Brain microvascular endothelial cell (primary cell): ENCODE data around the gene DDHD1.

ENCODE experiments used
- DNase-seq: peaks from one replicate; pipeline ENCODE4 v3.0.0-alpha.2; 2020
- H3K27ac ChIP-seq: fragments of 250-450 bp; sonication (Bioruptor Pico); 2 replicates; pipeline ENCODE4 v1.5.1; 2020; ENCODE audit warnings: mild to moderate bottlenecking, moderate library complexity
- H3K27me3 ChIP-seq: fragments of 250-450 bp; sonication (Bioruptor Pico); replicated peaks from 2 replicates; pipeline ENCODE4 v1.5.1; 2020; ENCODE audit warnings: mild to moderate bottlenecking
- H3K36me3 ChIP-seq: fragments of 250-450 bp; sonication (Bioruptor Pico); replicated peaks from 2 replicates; pipeline ENCODE4 v1.5.1; 2020; ENCODE audit warnings: mild to moderate bottlenecking
- H3K4me3 ChIP-seq: 2 replicates; pipeline ENCODE4 v1.5.1; 2011; ENCODE audit warnings: low read depth, mild to moderate bottlenecking, control low read depth, low read length, moderate library complexity
- in situ Hi-C: cut with HindIII; loops from 2 replicates; pipeline ENCODE4 v1.10.0; 2017; ENCODE audit warnings: low sequenced_read_pairs, low pct_ligation_motif_present
- TF ChIP-seq, protein P1 (sequence below): IDR thresholded peaks from 2 replicates; pipeline ENCODE4 v1.5.1; 2011; ENCODE audit warnings: low read depth, mild to moderate bottlenecking, moderate library complexity, low read length, control low read depth, inconsistent platforms; ENCODE audit errors: missing control alignments

Gene DDHD1

DNA sequence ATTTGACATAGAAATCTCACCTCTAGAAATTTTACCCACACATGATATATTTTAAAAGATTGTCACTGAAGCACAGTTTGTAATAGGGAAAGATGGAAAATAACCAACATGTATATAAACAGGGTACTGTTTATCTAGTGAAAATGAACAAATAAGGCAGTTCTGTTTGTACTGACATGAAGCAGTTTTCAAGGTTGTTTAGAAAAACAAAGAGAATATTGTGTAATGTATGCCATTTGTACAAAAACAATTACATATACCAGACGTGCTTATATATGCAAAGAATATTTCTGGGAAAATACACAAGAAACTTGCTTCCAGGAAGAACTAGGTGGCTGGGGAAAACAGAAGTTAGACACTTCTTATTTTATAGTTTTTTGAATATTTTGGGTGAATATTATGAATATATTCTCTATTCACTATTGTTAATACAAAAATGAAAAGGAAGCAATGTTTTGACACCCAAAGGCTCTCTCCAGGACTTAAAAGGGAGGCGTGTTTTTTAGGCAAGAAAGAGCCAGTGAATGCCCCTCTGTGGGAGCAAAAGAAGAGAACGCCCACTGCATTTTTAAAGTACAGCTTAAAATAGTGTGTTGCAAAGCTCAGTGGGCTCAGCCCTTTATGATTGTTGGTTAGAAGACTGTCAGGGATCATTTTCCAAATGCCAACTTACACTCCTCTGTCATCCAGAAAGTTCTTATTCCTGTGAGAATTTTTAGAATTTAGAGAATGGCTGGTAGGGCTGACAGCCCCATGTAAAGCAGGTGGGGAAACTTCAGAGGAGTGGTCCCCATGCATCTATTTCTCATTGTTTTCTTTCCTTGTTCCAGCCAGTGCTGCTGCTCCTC, 142.7 kb downstream of the DDHD1 start:
- TF ChIP-seq, protein P1, sequence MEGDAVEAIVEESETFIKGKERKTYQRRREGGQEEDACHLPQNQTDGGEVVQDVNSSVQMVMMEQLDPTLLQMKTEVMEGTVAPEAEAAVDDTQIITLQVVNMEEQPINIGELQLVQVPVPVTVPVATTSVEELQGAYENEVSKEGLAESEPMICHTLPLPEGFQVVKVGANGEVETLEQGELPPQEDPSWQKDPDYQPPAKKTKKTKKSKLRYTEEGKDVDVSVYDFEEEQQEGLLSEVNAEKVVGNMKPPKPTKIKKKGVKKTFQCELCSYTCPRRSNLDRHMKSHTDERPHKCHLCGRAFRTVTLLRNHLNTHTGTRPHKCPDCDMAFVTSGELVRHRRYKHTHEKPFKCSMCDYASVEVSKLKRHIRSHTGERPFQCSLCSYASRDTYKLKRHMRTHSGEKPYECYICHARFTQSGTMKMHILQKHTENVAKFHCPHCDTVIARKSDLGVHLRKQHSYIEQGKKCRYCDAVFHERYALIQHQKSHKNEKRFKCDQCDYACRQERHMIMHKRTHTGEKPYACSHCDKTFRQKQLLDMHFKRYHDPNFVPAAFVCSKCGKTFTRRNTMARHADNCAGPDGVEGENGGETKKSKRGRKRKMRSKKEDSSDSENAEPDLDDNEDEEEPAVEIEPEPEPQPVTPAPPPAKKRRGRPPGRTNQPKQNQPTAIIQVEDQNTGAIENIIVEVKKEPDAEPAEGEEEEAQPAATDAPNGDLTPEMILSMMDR = no peak
- H3K36me3 ChIP-seq = no peaks in the 10 kb centered on the region
- H3K27me3 ChIP-seq = no peaks in the 10 kb centered on the region
- peak; percentile 24 for DNase-seq
- peak overlapping the region; percentile 64 for H3K27ac ChIP-seq
- H3K4me3 ChIP-seq = no peak overlapping the region
- in situ Hi-C loops = no loop called here

DNA sequence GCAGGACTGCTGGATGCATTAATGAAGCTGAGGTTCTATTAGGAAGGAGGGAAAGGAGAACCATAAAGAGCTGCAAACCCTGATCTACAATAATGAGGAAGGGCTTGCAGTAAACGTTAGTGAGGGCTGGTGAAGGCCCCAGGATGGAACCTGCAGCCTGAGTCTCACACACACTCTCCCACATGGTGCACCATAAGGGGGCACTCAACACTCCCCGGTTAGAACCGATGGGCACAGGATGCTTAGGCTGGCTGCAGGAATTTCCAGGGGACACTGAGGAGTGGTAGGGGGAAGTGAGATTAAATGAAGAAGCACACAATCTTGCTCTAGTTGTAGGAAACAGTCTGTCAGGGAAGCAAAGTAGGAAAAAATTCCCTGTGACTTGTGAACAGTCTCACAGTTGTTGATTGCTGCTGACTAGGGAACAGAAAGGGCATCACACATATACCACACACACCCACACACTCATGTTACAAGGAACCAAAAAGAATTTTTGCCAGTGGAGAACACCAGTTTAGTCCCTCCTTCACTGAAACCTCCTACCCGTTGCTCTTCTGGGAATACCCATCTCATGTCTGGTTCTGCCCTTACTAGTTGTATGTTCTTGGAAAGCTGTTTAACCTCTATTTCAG, 146.1 kb downstream of the DDHD1 start:
- no peak for DNase-seq
- no peaks in the 10 kb centered on the region for H3K27me3 ChIP-seq
- no peak overlapping the region for H3K4me3 ChIP-seq
- in situ Hi-C loops = no loop called here
- TF ChIP-seq, protein P1 = no peak
- H3K36me3 ChIP-seq = no peaks in the 10 kb centered on the region
- H3K27ac ChIP-seq = no peak overlapping the region

DNA sequence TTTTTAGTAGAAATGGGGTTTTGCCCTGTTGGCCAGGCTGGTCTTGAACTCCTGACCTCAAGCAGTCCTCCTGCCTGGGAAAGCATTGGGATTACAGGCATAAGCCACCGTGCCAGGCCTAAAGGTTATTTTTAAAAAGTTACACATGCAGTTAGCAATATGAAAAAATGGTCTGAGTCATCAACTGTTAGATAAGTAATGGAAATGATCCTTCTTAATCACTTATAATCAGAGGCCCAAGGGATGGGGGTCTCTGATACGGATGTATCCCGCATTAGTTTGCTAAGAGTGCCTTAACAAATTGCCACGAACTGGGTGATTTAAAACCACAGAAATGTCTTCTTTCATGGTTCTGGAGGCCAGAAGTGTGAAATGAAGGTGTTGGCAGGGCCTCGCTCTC, 148.1 kb downstream of the DDHD1 start:
- H3K36me3 ChIP-seq = no peaks in the 10 kb centered on the region
- H3K4me3 ChIP-seq = no peak overlapping the region
- H3K27ac ChIP-seq = no peak overlapping the region
- peak; percentile 9 for DNase-seq
- in situ Hi-C loops = no loop called here
- no peaks in the 10 kb centered on the region for H3K27me3 ChIP-seq
- TF ChIP-seq, protein P1 = no peak

DNA sequence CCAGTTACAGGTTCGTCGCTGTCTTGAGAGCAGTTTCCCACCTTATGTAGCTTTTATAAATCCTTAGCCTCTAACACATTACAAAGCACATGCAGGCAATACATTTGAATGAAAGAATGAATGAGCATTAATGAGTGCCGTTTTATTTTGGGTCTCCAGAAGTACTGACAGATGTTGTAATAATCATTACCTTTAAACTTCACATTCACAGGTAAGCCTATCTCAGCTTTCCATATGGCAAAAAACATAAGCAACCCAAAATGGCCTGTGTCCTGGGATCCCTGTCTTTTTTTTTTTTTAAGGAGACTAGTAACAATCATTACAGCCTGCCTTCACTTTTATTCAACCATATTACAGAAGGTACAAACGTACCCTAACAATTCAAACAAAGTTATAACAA, 149.3 kb downstream of the DDHD1 start:
- TF ChIP-seq, protein P1 = no peak
- Histone ChIP-seq H3K36me3 (no peaks in the 10 kb centered on the region), H3K4me3 (no peak overlapping the region), H3K27me3 (no peaks in the 10 kb centered on the region), H3K27ac (no peak overlapping the region)
- no peak for DNase-seq
- in situ Hi-C loops = no loop called here

DNA sequence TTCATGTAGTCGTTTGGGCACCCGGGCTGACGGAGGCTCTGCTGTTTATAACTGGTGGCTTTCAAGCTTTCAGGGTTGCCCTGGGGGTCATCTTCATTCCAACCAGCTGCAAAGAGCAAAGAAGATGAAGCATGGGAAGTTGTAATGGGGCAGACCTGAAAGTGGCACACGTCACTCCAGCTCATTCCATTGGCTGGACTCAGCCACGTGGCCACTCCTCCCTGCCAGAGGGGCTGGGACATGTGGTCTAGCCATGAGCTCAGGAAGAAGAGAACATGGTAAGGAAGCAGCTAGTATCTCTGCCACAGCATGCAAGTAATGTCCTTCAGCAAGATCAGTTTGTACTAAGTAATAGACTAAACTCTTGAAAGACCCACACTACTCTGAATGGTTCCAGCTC, 150.5 kb downstream of the DDHD1 start:
- no peak for DNase-seq
- Histone ChIP-seq H3K27me3 (no peaks in the 10 kb centered on the region), H3K4me3 (no peak overlapping the region), H3K27ac (no peak overlapping the region), H3K36me3 (no peaks in the 10 kb centered on the region)
- in situ Hi-C loops = no loop called here
- TF ChIP-seq, protein P1 = no peak
